Mesenchymal stem cell (in vitro differentiated cells and primary cell): ENCODE results near the gene TENM4.

Experiments used
- DNase-seq: peaks from one replicate; pipeline ENCODE4 v3.0.0-alpha.2; 2013
- H2AFZ ChIP-seq: one replicate; pipeline ENCODE4 v1.6.1; 2013; ENCODE audit warnings: low read depth, mild to moderate bottlenecking, control low read depth, inconsistent platforms, low read length, moderate library complexity
- H2AK5ac ChIP-seq: 2 replicates; pipeline ENCODE4 v1.6.1; 2013; ENCODE audit warnings: low read length, moderate library complexity, mild to moderate bottlenecking, inconsistent platforms; ENCODE audit not compliant: severe bottlenecking
- H2BK120ac ChIP-seq: one replicate; pipeline ENCODE4 v1.6.1; 2013; ENCODE audit warnings: low read depth, mild to moderate bottlenecking, inconsistent platforms, low read length, moderate library complexity
- H2BK12ac ChIP-seq, 2 experiments: one replicate each; pipeline ENCODE4 v1.6.1; 2013; ENCODE audit warnings: inconsistent platforms in 2 of 2, low read length in 2 of 2, mild to moderate bottlenecking in 2 of 2, moderate library complexity in 2 of 2, control low read depth in 1 of 2
- H2BK15ac ChIP-seq: one replicate; pipeline ENCODE4 v1.6.1; 2013; ENCODE audit warnings: mild to moderate bottlenecking, low read depth, inconsistent platforms; ENCODE audit not compliant: poor library complexity, severe bottlenecking
- H2BK5ac ChIP-seq: 2 replicates; pipeline ENCODE4 v1.6.1; 2013; ENCODE audit warnings: low read depth, mild to moderate bottlenecking, low read length, control low read depth, inconsistent platforms; ENCODE audit not compliant: poor library complexity, severe bottlenecking
- H3K14ac ChIP-seq, 2 experiments: one replicate each; pipeline ENCODE4 v1.6.1; 2013; ENCODE audit warnings: inconsistent platforms in 2 of 2, low read length in 2 of 2, control low read depth in 1 of 2, mild to moderate bottlenecking in 1 of 2, moderate library complexity in 1 of 2
- H3K18ac ChIP-seq, 2 experiments: one replicate each; pipeline ENCODE4 v1.6.1; 2013; ENCODE audit warnings: inconsistent platforms in 2 of 2, low read length in 2 of 2, control low read depth in 1 of 2, low read depth in 1 of 2, mild to moderate bottlenecking in 1 of 2
- H3K23ac ChIP-seq, 2 experiments: one replicate each; pipeline ENCODE4 v1.6.1; 2013; ENCODE audit warnings: inconsistent platforms in 2 of 2, low read length in 2 of 2, mild to moderate bottlenecking in 2 of 2, moderate library complexity in 2 of 2, control low read depth in 1 of 2
- H3K27ac ChIP-seq: 2 replicates; pipeline ENCODE4 v1.5.1; 2013; ENCODE audit warnings: mild to moderate bottlenecking, moderate library complexity, low read length, control low read depth, inconsistent platforms; ENCODE audit not compliant: poor library complexity, severe bottlenecking
- H3K27me3 ChIP-seq, 2 experiments: 2 replicates each; pipeline versions ENCODE4 v1.6.1 to v1.7.0; 2013; ENCODE audit warnings: low read length in 2 of 2, mild to moderate bottlenecking in 2 of 2, moderate library complexity in 2 of 2, control low read depth in 1 of 2, inconsistent platforms in 1 of 2; ENCODE audit not compliant: control insufficient read depth in 1 of 2, insufficient read depth in 1 of 2
- H3K36me3 ChIP-seq, 2 experiments: 2 replicates each; pipeline versions ENCODE4 v1.6.1 to v1.7.0; 2013; ENCODE audit warnings: low read length in 2 of 2, control low read depth in 1 of 2, inconsistent platforms in 1 of 2, low read depth in 1 of 2, mild to moderate bottlenecking in 1 of 2; ENCODE audit not compliant: insufficient read depth in 2 of 2, control insufficient read depth in 1 of 2
- H3K4ac ChIP-seq, 2 experiments: one replicate each; pipeline ENCODE4 v1.6.1; 2013; ENCODE audit warnings: inconsistent platforms in 2 of 2, low read length in 2 of 2, mild to moderate bottlenecking in 2 of 2, moderate library complexity in 2 of 2, control low read depth in 1 of 2, low read depth in 1 of 2
- H3K4me1 ChIP-seq: 2 replicates; pipeline ENCODE4 v1.6.1; 2013; ENCODE audit warnings: low read depth, low read length, control low read depth; ENCODE audit not compliant: control insufficient read depth, insufficient read depth
- H3K4me2 ChIP-seq: 2 replicates; pipeline ENCODE4 v1.6.1; 2013; ENCODE audit warnings: low read length, mild to moderate bottlenecking, inconsistent platforms; ENCODE audit not compliant: poor library complexity, severe bottlenecking
- H3K4me3 ChIP-seq, 2 experiments: 2 replicates each; pipeline versions ENCODE4 v1.5.1 to v1.7.0; 2013; ENCODE audit warnings: low read length in 2 of 2, mild to moderate bottlenecking in 2 of 2, control low read depth in 1 of 2, low read depth in 1 of 2; ENCODE audit not compliant: insufficient read depth in 1 of 2
- H3K79me1 ChIP-seq: replicated peaks from 2 replicates; pipeline ENCODE4 v1.6.1; 2013; ENCODE audit warnings: mild to moderate bottlenecking, control low read depth, low read length, inconsistent platforms; ENCODE audit not compliant: poor library complexity, severe bottlenecking
- H3K9ac ChIP-seq: 2 replicates; pipeline ENCODE4 v1.7.0; 2013; ENCODE audit warnings: mild to moderate bottlenecking, low read length, moderate library complexity
- H3K9me3 ChIP-seq: 2 replicates; pipeline ENCODE4 v1.7.0; 2013; ENCODE audit warnings: mild to moderate bottlenecking, low read length; ENCODE audit not compliant: control insufficient read depth
- H4K8ac ChIP-seq: one replicate; pipeline ENCODE4 v1.6.1; 2013; ENCODE audit warnings: inconsistent platforms, mild to moderate bottlenecking, low read length, moderate library complexity
- H4K91ac ChIP-seq: one replicate; pipeline ENCODE4 v1.6.1; 2013; ENCODE audit warnings: mild to moderate bottlenecking, low read length, inconsistent platforms
- WGBS: methylation state at CpG from one replicate; pipeline ENCODE4 v1.1.7; 2013; ENCODE audit warnings: mixed read lengths; 5-methylcytosine and 5-hydroxymethylcytosine counted together

Gene TENM4

DNA sequence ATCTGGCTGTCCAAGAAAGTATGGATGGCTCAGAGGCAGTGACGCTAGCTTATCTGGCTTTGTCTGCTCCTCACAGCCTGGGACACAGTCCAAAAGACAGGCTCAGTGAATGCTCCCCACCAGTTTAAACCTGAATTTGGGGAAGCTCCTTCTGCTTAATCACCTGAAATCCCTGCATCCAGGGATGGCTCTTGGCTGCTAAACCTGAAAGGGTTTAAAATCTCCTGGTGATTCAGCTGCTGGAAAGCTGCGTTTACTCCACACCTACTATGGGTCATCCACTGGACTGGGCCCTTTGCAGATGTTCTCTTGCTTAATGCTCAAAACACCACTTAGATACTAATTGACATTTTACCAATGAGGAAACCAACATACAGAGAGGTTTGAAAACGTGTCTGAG lies 564.2 kb downstream of the TENM4 start:
- no peak overlapping the region for H2AFZ ChIP-seq
- no peak overlapping the region for H3K18ac ChIP-seq
- H2BK5ac ChIP-seq = no peak overlapping the region
- no peak overlapping the region for H3K23ac ChIP-seq
- H3K9ac ChIP-seq = no peak overlapping the region
- no peak overlapping the region for H3K4me2 ChIP-seq
- no peak overlapping the region for H3K27ac ChIP-seq
- H4K91ac ChIP-seq = no peak overlapping the region
- H3K79me1 ChIP-seq = no peaks in the 10 kb centered on the region
- no peak overlapping the region for H3K4ac ChIP-seq
- DNase-seq = no peak
- no peak overlapping the region for H2AK5ac ChIP-seq
- H2BK120ac ChIP-seq = no peak overlapping the region
- peaks cover 0 to 6% of the 10 kb centered on the region in 2 experiments for H3K27me3 ChIP-seq
- no peak overlapping the region for H2BK12ac ChIP-seq
- WGBS = 74% methylated on average over 3 of the region's 3 CpGs
- H4K8ac ChIP-seq = no peak overlapping the region
- no peak overlapping the region for H3K14ac ChIP-seq
- no peak overlapping the region for H2BK15ac ChIP-seq
- H3K9me3 ChIP-seq = no peaks in the 10 kb centered on the region
- H3K36me3 ChIP-seq = peaks cover 2 to 7% of the 10 kb centered on the region in 2 experiments
- H3K4me1 ChIP-seq = no peaks in the 10 kb centered on the region
- no peak overlapping the region for H3K4me3 ChIP-seq

DNA sequence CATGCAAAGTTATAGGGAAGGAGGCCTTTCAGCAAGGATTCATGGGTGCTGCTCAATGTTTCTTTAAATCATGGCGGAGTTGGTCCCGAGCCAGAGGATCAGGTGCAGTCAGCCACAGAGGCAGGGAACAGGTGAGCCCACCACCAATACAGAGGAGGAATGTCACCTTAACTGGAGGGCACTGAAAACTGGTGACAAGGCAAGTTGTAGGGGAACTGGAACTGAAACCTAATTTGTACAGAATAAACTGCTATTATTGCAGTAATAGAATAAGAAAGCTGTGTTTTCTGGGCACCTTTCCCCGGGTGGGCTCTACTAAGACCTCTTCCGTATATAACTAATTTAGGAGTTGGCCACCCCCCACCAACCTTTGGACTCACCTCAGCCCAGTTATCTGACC lies 570.2 kb downstream of the TENM4 start:
- no peak overlapping the region for H2AFZ ChIP-seq
- H3K4ac ChIP-seq = no peak overlapping the region
- H3K23ac ChIP-seq = no peak overlapping the region
- H3K9ac ChIP-seq = no peak overlapping the region
- H3K14ac ChIP-seq = no peak overlapping the region
- no peak overlapping the region for H3K18ac ChIP-seq
- no peak overlapping the region for H2BK5ac ChIP-seq
- no peaks in the 10 kb centered on the region for H3K4me1 ChIP-seq
- no peaks in the 10 kb centered on the region for H3K36me3 ChIP-seq
- no peak overlapping the region for H4K8ac ChIP-seq
- no peak overlapping the region for H2AK5ac ChIP-seq
- 77% methylated on average over 4 of the region's 4 CpGs for WGBS
- H3K27ac ChIP-seq = no peak overlapping the region
- no peak for DNase-seq
- H3K79me1 ChIP-seq = no peaks in the 10 kb centered on the region
- no peak overlapping the region for H3K4me2 ChIP-seq
- H3K4me3 ChIP-seq = no peak overlapping the region
- H2BK15ac ChIP-seq = no peak overlapping the region
- no peak overlapping the region for H2BK120ac ChIP-seq
- no peak overlapping the region for H2BK12ac ChIP-seq
- peaks cover 0 to 9% of the 10 kb centered on the region in 2 experiments for H3K27me3 ChIP-seq
- no peaks in the 10 kb centered on the region for H3K9me3 ChIP-seq
- no peak overlapping the region for H4K91ac ChIP-seq

DNA sequence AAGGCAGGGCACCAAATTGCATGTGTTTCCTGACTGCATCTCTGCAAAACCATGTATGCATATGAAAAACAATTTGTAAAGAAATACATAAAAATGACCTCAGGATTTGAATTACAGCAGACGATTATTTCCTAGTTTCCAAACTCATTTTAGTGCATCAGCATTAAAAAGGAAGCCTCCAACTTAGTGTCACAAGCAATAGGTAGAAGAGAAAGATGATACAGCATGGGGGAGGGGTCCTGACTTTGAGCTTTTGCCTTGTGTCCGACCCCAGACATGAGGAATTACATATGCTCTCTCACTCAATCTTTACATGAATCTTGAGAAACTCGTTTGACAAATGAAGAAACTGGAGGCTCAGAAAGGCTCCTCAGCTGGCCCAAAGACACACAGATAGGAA lies 571.5 kb downstream of the TENM4 start:
- H2BK120ac ChIP-seq = no peak overlapping the region
- no peaks in the 10 kb centered on the region for H3K36me3 ChIP-seq
- H2AFZ ChIP-seq = no peak overlapping the region
- H3K27ac ChIP-seq = no peak overlapping the region
- H3K9me3 ChIP-seq = no peaks in the 10 kb centered on the region
- WGBS = 41% methylated on average over 2 of the region's 3 CpGs
- no peak overlapping the region for H2BK15ac ChIP-seq
- H3K4me2 ChIP-seq = no peak overlapping the region
- no peak overlapping the region for H3K9ac ChIP-seq
- no peak overlapping the region for H3K23ac ChIP-seq
- H3K4me1 ChIP-seq = no peaks in the 10 kb centered on the region
- no peak overlapping the region for H2BK12ac ChIP-seq
- H3K4ac ChIP-seq = no peak overlapping the region
- no peak overlapping the region for H3K4me3 ChIP-seq
- H2BK5ac ChIP-seq = no peak overlapping the region
- no peak overlapping the region for H4K8ac ChIP-seq
- no peak overlapping the region for H4K91ac ChIP-seq
- H2AK5ac ChIP-seq = no peak overlapping the region
- no peaks in the 10 kb centered on the region for H3K79me1 ChIP-seq
- H3K27me3 ChIP-seq = peaks cover 0 to 9% of the 10 kb centered on the region in 2 experiments
- H3K18ac ChIP-seq = no peak overlapping the region
- H3K14ac ChIP-seq = no peak overlapping the region
- no peak for DNase-seq

DNA sequence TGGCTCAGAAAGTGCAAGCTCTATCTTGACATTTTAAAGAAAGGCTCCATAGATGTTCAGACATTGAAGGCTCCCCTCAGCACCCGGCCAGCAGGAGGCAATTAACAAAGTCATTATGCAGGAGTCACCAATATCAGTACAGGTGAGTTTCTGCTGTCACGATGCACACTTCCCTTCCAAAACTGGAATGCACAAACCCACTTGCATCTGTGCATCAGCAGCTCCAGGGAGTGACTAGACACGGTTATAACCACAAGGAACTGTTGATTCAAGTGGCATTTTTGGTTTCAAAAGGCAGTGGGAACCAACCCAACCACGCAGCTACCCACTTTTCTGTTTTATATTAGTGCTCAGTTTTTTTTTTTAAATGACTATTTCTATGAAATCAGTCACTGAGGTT lies 572.3 kb downstream of the TENM4 start:
- DNase-seq = no peak
- no peak overlapping the region for H2BK5ac ChIP-seq
- peaks cover 0 to 9% of the 10 kb centered on the region in 2 experiments for H3K27me3 ChIP-seq
- no peak overlapping the region for H3K9ac ChIP-seq
- H2BK12ac ChIP-seq = no peak overlapping the region
- no peak overlapping the region for H3K4me2 ChIP-seq
- no peak overlapping the region for H3K4me3 ChIP-seq
- H3K18ac ChIP-seq = no peak overlapping the region
- H3K9me3 ChIP-seq = no peaks in the 10 kb centered on the region
- H2BK15ac ChIP-seq = no peak overlapping the region
- no peaks in the 10 kb centered on the region for H3K79me1 ChIP-seq
- 25% methylated on average over 3 of the region's 4 CpGs for WGBS
- H3K4ac ChIP-seq = no peak overlapping the region
- H3K14ac ChIP-seq = no peak overlapping the region
- H2AFZ ChIP-seq = no peak overlapping the region
- H3K4me1 ChIP-seq = no peaks in the 10 kb centered on the region
- H2AK5ac ChIP-seq = no peak overlapping the region
- no peak overlapping the region for H3K27ac ChIP-seq
- H3K36me3 ChIP-seq = no peaks in the 10 kb centered on the region
- H3K23ac ChIP-seq = no peak overlapping the region
- H2BK120ac ChIP-seq = no peak overlapping the region
- H4K91ac ChIP-seq = no peak overlapping the region
- no peak overlapping the region for H4K8ac ChIP-seq
